NCI-H2196 treated with DMSO at 0.1 percent for 48 hours (cell line): ENCODE results near the gene RGS12.

Experiments used
- DNase-seq: peaks from one replicate; lab custom pipeline; 2025; ENCODE audit not compliant: unreplicated experiment; lab: John Stamatoyannopoulos, UW

RGS12 gene

GRCh38 chr4:3310301-3311094, 17.7 kb downstream of the RGS12 start:
- no peak for DNase-seq

- DNase-seq: no peak
These were observed 18.2 kb downstream of the RGS12 start for GRCh38 chr4:3311095-3311372.

GRCh38 chr4:3311489-3312171, 18.8 kb downstream of the RGS12 start:
- DNase-seq: no peak

- DNase-seq: no peak
These were observed 19.5 kb downstream of the RGS12 start for GRCh38 chr4:3312362-3312761.

GRCh38 chr4:3313139-3313538, 20.3 kb downstream of the RGS12 start:
- DNase-seq: no peak

- DNase-seq: no peak
These were observed 20.9 kb downstream of the RGS12 start for GRCh38 chr4:3313556-3314228.

GRCh38 chr4:3314706-3315260, 22.0 kb downstream of the RGS12 start:
- no peak for DNase-seq

GRCh38 chr4:3315566-3315965, 22.7 kb downstream of the RGS12 start:
- no peak for DNase-seq

GRCh38 chr4:3316146-3316545, 23.3 kb downstream of the RGS12 start:
- DNase-seq: no peak

GRCh38 chr4:3317011-3317655, 24.3 kb downstream of the RGS12 start:
- no peak for DNase-seq

GRCh38 chr4:3317656-3318211, 24.9 kb downstream of the RGS12 start:
- DNase-seq: no peak

- DNase-seq: no peak
These were observed 25.8 kb downstream of the RGS12 start for GRCh38 chr4:3318561-3319021.

- DNase-seq: no peak
These were observed 27.7 kb downstream of the RGS12 start for GRCh38 chr4:3320361-3321023.

GRCh38 chr4:3321295-3321889, 28.6 kb downstream of the RGS12 start:
- DNase-seq: no peak

GRCh38 chr4:3322059-3322550, 29.3 kb downstream of the RGS12 start:
- DNase-seq: no peak

- DNase-seq: no peak
These were observed 30.3 kb downstream of the RGS12 start for GRCh38 chr4:3323071-3323481.

GRCh38 chr4:3324093-3324815, 31.4 kb downstream of the RGS12 start:
- DNase-seq: no peak

GRCh38 chr4:3328814-3329663, 36.2 kb downstream of the RGS12 start:
- no peak for DNase-seq
